Activated CD8-positive, alpha-beta memory T cell treated with anti-CD3 and anti-CD28 coated beads, Interleukin-2, amount 50 U/mL, for 1 hour (primary cell): Measurements from ENCODE around the gene DDX41.
"Not testable (repeated sequence)": the region's sequence is repeated elsewhere in the genome, so short reads cannot be mapped to it uniquely, and the experiment has no call there.

Experiments used
- DNase-seq: peaks from one replicate; pipeline ENCODE4 v3.0.0-alpha.2; 2020; ENCODE audit errors: extremely low read depth

Gene DDX41

GRCh38 chr5:177498013-177498787 is 18.6 kb downstream of the DDX41 start:
- no peak for DNase-seq

GRCh38 chr5:177497292-177498012 is 19.3 kb downstream of the DDX41 start, which contains the start of gene PDLIM7:
TSS of gene PDLIM7 (minus strand) at chr5:177497604. CDS start at chr5:177496512, 1,092 bp downstream.
- DNase-seq = peak; percentile 81

GRCh38 chr5:177496727-177497291 is 20.0 kb downstream of the DDX41 start:
- no peak for DNase-seq

GRCh38 chr5:177496070-177496726 is 20.6 kb downstream of the DDX41 start:
- no peak for DNase-seq

GRCh38 chr5:177495243-177496060 is 21.3 kb downstream of the DDX41 start:
- no peak for DNase-seq

GRCh38 chr5:177494346-177495195 is 22.2 kb downstream of the DDX41 start:
- no peak for DNase-seq

GRCh38 chr5:177493795-177494345 is 22.9 kb downstream of the DDX41 start:
- no peak for DNase-seq

GRCh38 chr5:177492841-177493240 is 23.9 kb downstream of the DDX41 start:
- DNase-seq = no peak

- DNase-seq = no peak
Measured at GRCh38 chr5:177491983-177492746, 24.6 kb downstream of the DDX41 start.

- no peak for DNase-seq
Measured at GRCh38 chr5:177491429-177491945, 25.3 kb downstream of the DDX41 start.

- no peak for DNase-seq
Measured at GRCh38 chr5:177490992-177491391, 25.8 kb downstream of the DDX41 start.

GRCh38 chr5:177490311-177490991 is 26.3 kb downstream of the DDX41 start:
- no peak for DNase-seq

- no peak for DNase-seq
Measured at GRCh38 chr5:177489119-177489716, 27.5 kb downstream of the DDX41 start.

- DNase-seq = no peak
Measured at GRCh38 chr5:177487975-177488374, 28.8 kb downstream of the DDX41 start.

GRCh38 chr5:177487144-177487543 is 29.6 kb downstream of the DDX41 start:
- DNase-seq = no peak

GRCh38 chr5:177486256-177486655 is 30.5 kb downstream of the DDX41 start:
- DNase-seq = no peak

GRCh38 chr5:177485753-177486152 is 31.0 kb downstream of the DDX41 start:
- not testable (repeated sequence) for DNase-seq
